A549 (cell line): Measurements from ENCODE around the gene DHX36. TPM values are rescaled to one million over a fixed set of nuclear protein-coding genes. Genes with fewer than 3 reads are reported as not detected.
A peak's percentile ranks its signal among the peaks of the same experiment; 100 is the strongest.

ENCODE experiments used
- ATAC-seq, 2 experiments: fragments of 200-7000 bp in 1 of 2; fragments of >200 bp in 1 of 2; cut with Nextera tagmentation in 1 of 2; cut with Tn5 transposase in 1 of 2; 3 replicates each; pipeline versions ENCODE4 v1.8.0 to v1.9.1; 2018 to 2020; ENCODE audit warnings: mild to moderate bottlenecking in 1 of 2, moderate library complexity in 1 of 2
- CTCF ChIA-PET: fragments of 300-600 bp; sonication (Branson Sonifier 250); formaldehyde crosslinking; extraction: SDS; loops from one replicate; lab custom pipeline; 2021; ENCODE audit warnings: antibody characterized with exemption, inconsistent platforms; lab: Yijun Ruan, JAX
- POLR2A ChIA-PET: fragments of 350-600 bp; formaldehyde crosslinking; extraction: SDS; loops from one replicate; lab custom pipeline; 2021; ENCODE audit warnings: antibody characterized with exemption, inconsistent platforms; lab: Yijun Ruan, JAX
- DNase-seq, 2 experiments: peaks; one replicate each; pipeline versions ENCODE4 v3.0.0 to v3.0.0-alpha.2; 2011 to 2016; ENCODE audit warnings: low read depth in 1 of 2, low spot score in 1 of 2
- FAIRE-seq: peaks from 2 replicates; lab custom pipeline; 2011; peaks lifted over from hg19 to GRCh38; lab: Jason Lieb, UNC
- H3K27ac ChIP-seq, 2 experiments: fragments of >200 bp; sonication (Bioruptor Twin); formaldehyde crosslinking; 3 replicates each; pipeline ENCODE4 v1.5.1; 2016 to 2017
- H3K4me1 ChIP-seq: fragments of >200 bp; sonication (Bioruptor Twin); formaldehyde crosslinking; 3 replicates; pipeline ENCODE4 v1.6.1; 2016
- H3K4me2 ChIP-seq: fragments of >200 bp; sonication (Bioruptor Twin); formaldehyde crosslinking; 3 replicates; pipeline ENCODE4 v1.6.1; 2016
- H3K4me3 ChIP-seq: fragments of >200 bp; sonication (Bioruptor Twin); formaldehyde crosslinking; 3 replicates; pipeline ENCODE4 v1.5.1; 2016
- H3K9me3 ChIP-seq: fragments of >200 bp; sonication (Bioruptor Twin); formaldehyde crosslinking; 3 replicates; pipeline ENCODE4 v1.6.1; 2016
- CBX2 ChIP-seq: fragments of 200-600 bp; sonication (generic); IDR thresholded peaks from 2 replicates; pipeline ENCODE4 v1.6.1; 2016; ENCODE audit warnings: low read depth, mild to moderate bottlenecking, borderline replicate concordance
- EHF ChIP-seq: fragments of 250-450 bp; sonication (Bioruptor Pico); IDR thresholded peaks from 2 replicates; pipeline ENCODE4 v1.5.0; 2020; ENCODE audit warnings: mild to moderate bottlenecking
- EHMT2 ChIP-seq: fragments of 200-600 bp; sonication (generic); IDR thresholded peaks from 2 replicates; pipeline ENCODE4 v1.6.1; 2016; ENCODE audit warnings: antibody characterized with exemption, low read depth, mild to moderate bottlenecking, moderate library complexity
- EP300 ChIP-seq, 2 experiments: fragments of >200 bp; sonication (Bioruptor Twin); formaldehyde crosslinking; IDR thresholded peaks; 2 replicates in 1 of 2; 3 replicates in 1 of 2; pipeline ENCODE4 v1.6.1; 2016 to 2017
- ESRRA ChIP-seq: fragments of 150-350 bp; IDR thresholded peaks from 2 replicates; pipeline ENCODE4 v1.6.1; 2014; ENCODE audit warnings: mild to moderate bottlenecking, low read length, borderline replicate concordance
- FOXS1 ChIP-seq: fragments of 250-450 bp; sonication (Bioruptor Pico); IDR thresholded peaks from 2 replicates; pipeline ENCODE4 v1.5.0; 2020; ENCODE audit warnings: mild to moderate bottlenecking, moderate library complexity
- HOXA7 ChIP-seq: fragments of 250-450 bp; sonication (Bioruptor Pico); IDR thresholded peaks from 2 replicates; pipeline ENCODE4 v1.5.0; 2020; ENCODE audit warnings: mild to moderate bottlenecking, moderate library complexity
- MAFK ChIP-seq: fragments of 450-650 bp; IDR thresholded peaks from 2 replicates; pipeline ENCODE4 v1.6.1; 2014; ENCODE audit not compliant: partially characterized antibody
- MAZ ChIP-seq: fragments of 150-350 bp; IDR thresholded peaks from 2 replicates; pipeline ENCODE4 v1.6.1; 2014; ENCODE audit warnings: antibody characterized with exemption, low read depth, low read length, borderline replicate concordance
- NPAS2 ChIP-seq: fragments of 250-450 bp; sonication (Bioruptor Pico); IDR thresholded peaks from 2 replicates; pipeline ENCODE4 v1.8.0; 2022; ENCODE audit warnings: mild to moderate bottlenecking, moderate library complexity, borderline replicate concordance
- NR3C1 ChIP-seq: fragments of >200 bp; sonication (Bioruptor Twin); formaldehyde crosslinking; IDR thresholded peaks from 3 replicates; pipeline ENCODE4 v1.6.1; 2017
- POLR2A ChIP-seq: IDR thresholded peaks from 2 replicates; pipeline ENCODE4 v1.6.1; 2012; ENCODE audit warnings: mild to moderate bottlenecking, low read length
- POLR2AphosphoS2 ChIP-seq: conservative IDR thresholded peaks from 2 replicates; pipeline ENCODE4 v1.6.1; 2012; ENCODE audit warnings: low read length, improper control_type of control experiment, inconsistent platforms
- RARB ChIP-seq: fragments of 250-450 bp; sonication (Bioruptor Pico); IDR thresholded peaks from 2 replicates; pipeline ENCODE4 v1.8.0; 2021; ENCODE audit warnings: mild to moderate bottlenecking, moderate library complexity
- RFX5 ChIP-seq: fragments of 450-650 bp; IDR thresholded peaks from 2 replicates; pipeline ENCODE4 v1.7.1; 2014; ENCODE audit warnings: antibody characterized with exemption, mild to moderate bottlenecking, moderate library complexity
- RNF2 ChIP-seq: fragments of 200-600 bp; sonication (generic); IDR thresholded peaks from 2 replicates; pipeline ENCODE4 v1.6.1; 2016; ENCODE audit warnings: low read depth, mild to moderate bottlenecking, antibody characterized with exemption, moderate library complexity, borderline replicate concordance
- SMC3 ChIP-seq: fragments of >200 bp; sonication (Bioruptor Twin); formaldehyde crosslinking; IDR thresholded peaks from 3 replicates; pipeline ENCODE4 v1.6.1; 2018; ENCODE audit warnings: inconsistent platforms
- ZC3H11A ChIP-seq: fragments of 450-650 bp; IDR thresholded peaks from 2 replicates; pipeline ENCODE4 v1.6.1; 2014; ENCODE audit warnings: antibody characterized with exemption, mild to moderate bottlenecking
- ZFP36 ChIP-seq: fragments of 450-650 bp; IDR thresholded peaks from 2 replicates; pipeline ENCODE4 v1.6.1; 2014; ENCODE audit warnings: borderline replicate concordance; ENCODE audit not compliant: partially characterized antibody
- ZSCAN20 ChIP-seq: fragments of 250-450 bp; sonication (Bioruptor Pico); IDR thresholded peaks from 2 replicates; pipeline ENCODE4 v1.8.0; 2022; ENCODE audit warnings: mild to moderate bottlenecking, moderate library complexity
- WGBS: methylation state at CpG from one replicate; pipeline ENCODE4 v1.1.6; 2017; ENCODE audit errors: missing lambda C conversion rate; 5-methylcytosine and 5-hydroxymethylcytosine counted together
- polyA plus RNA-seq, 4 experiments: library from polyadenylated mRNA; depleted of rRNA in 3 of 4; stranded (reverse); fragments of >200 nt; fragmentation: RNase III in 1 of 4; extraction: RNeasy Plus Mini Kit Qiagen cat#74134 plus additional on column Dnase treatment in 1 of 4; gene quantifications; 2 replicates in 3 of 4; 3 replicates in 1 of 4; pipeline ENCODE4 v1.2.3, GENCODE V29; 2011 to 2017
- TF ChIP-seq, protein P1 (sequence below): fragments of 150-350 bp; IDR thresholded peaks from 2 replicates; pipeline ENCODE4 v1.6.1; 2014; ENCODE audit warnings: low read depth, mild to moderate bottlenecking, low read length
- TF ChIP-seq, protein P2 (sequence below): fragments of 250-450 bp; sonication (Bioruptor Pico); IDR thresholded peaks from 2 replicates; pipeline ENCODE4 v1.5.0; 2021; ENCODE audit warnings: mild to moderate bottlenecking, moderate library complexity, borderline replicate concordance
- TF ChIP-seq, protein P3 (sequence below): fragments of >200 bp; sonication (Bioruptor Twin); formaldehyde crosslinking; IDR thresholded peaks from 3 replicates; pipeline ENCODE4 v1.6.1; 2016
- TF ChIP-seq, protein P4 (sequence below): IDR thresholded peaks from 2 replicates; pipeline ENCODE4 v1.6.1; 2012
- TF ChIP-seq, protein P5 (sequence below): fragments of >200 bp; sonication (Bioruptor Twin); formaldehyde crosslinking; IDR thresholded peaks from 2 replicates; pipeline ENCODE4 v1.6.1; 2016

DHX36 gene
- polyA plus RNA-seq, 2 of the 4 experiments (the other 2 are of a cell fraction): 59.4 to 90.1 TPM

DNA sequence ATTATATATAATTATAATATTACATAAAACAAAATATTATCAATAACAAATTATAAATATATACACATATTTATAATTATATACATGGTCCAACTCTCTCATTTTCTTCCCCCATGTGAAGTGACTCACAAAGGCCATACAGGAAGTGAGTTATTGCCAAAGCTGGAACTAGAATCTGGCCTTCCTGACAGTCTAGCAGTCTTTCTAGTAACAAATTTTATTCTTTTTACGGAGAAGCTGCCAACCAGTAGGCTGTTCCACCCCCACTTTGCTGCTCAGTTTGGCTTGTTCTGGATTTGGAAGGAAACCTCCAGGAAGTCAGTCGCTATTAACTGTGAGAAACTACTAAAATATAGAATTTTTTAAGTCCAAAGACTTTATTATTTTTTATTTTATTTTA lies 79.6 kb downstream of the DHX36 start:
- ATAC-seq: no peak
- H3K4me1 ChIP-seq: peaks cover 19% of the 10 kb centered on the region
- H3K27ac ChIP-seq: no peak overlapping the region
- POLR2A ChIA-PET: no interaction called here
- H3K9me3 ChIP-seq: no peaks in the 10 kb centered on the region
- WGBS: 94% methylated on average over 2 of the region's 2 CpGs
- TF ChIP-seq NR3C1 (no peak), NPAS2 (CRISPR knock-in tag) (no peak), ZFP36 (no peak), POLR2A (no peak), RNF2 (no peak), ZSCAN20 (CRISPR knock-in tag) (no peak), EHF (CRISPR knock-in tag) (no peak), CBX2 (no peak), MAFK (no peak)
- TF ChIP-seq, protein P1, sequence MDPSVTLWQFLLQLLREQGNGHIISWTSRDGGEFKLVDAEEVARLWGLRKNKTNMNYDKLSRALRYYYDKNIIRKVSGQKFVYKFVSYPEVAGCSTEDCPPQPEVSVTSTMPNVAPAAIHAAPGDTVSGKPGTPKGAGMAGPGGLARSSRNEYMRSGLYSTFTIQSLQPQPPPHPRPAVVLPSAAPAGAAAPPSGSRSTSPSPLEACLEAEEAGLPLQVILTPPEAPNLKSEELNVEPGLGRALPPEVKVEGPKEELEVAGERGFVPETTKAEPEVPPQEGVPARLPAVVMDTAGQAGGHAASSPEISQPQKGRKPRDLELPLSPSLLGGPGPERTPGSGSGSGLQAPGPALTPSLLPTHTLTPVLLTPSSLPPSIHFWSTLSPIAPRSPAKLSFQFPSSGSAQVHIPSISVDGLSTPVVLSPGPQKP: no peak
- TF ChIP-seq, protein P2, sequence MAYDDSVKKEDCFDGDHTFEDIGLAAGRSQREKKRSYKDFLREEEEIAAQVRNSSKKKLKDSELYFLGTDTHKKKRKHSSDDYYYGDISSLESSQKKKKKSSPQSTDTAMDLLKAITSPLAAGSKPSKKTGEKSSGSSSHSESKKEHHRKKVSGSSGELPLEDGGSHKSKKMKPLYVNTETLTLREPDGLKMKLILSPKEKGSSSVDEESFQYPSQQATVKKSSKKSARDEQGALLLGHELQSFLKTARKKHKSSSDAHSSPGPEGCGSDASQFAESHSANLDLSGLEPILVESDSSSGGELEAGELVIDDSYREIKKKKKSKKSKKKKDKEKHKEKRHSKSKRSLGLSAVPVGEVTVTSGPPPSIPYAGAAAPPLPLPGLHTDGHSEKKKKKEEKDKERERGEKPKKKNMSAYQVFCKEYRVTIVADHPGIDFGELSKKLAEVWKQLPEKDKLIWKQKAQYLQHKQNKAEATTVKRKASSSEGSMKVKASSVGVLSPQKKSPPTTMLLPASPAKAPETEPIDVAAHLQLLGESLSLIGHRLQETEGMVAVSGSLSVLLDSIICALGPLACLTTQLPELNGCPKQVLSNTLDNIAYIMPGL (CRISPR knock-in tag): no peak
- TF ChIP-seq, protein P3, sequence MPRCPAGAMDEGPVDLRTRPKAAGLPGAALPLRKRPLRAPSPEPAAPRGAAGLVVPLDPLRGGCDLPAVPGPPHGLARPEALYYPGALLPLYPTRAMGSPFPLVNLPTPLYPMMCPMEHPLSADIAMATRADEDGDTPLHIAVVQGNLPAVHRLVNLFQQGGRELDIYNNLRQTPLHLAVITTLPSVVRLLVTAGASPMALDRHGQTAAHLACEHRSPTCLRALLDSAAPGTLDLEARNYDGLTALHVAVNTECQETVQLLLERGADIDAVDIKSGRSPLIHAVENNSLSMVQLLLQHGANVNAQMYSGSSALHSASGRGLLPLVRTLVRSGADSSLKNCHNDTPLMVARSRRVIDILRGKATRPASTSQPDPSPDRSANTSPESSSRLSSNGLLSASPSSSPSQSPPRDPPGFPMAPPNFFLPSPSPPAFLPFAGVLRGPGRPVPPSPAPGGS: no peak
- TF ChIP-seq, protein P4, sequence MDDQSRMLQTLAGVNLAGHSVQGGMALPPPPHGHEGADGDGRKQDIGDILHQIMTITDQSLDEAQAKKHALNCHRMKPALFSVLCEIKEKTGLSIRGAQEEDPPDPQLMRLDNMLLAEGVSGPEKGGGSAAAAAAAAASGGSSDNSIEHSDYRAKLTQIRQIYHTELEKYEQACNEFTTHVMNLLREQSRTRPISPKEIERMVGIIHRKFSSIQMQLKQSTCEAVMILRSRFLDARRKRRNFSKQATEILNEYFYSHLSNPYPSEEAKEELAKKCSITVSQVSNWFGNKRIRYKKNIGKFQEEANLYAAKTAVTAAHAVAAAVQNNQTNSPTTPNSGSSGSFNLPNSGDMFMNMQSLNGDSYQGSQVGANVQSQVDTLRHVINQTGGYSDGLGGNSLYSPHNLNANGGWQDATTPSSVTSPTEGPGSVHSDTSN: no peak
- TF ChIP-seq, all 56 proteins: peak for 0
- Histone ChIP-seq H3K4me2 (no peak overlapping the region), H3K4me3 (no peak overlapping the region)
- FAIRE-seq (no peak), DNase-seq (no peak)
- CTCF ChIA-PET: interaction anchor here (1.4 to 1.9 kb wide), 2 partner anchors 8 to 10 kb away, joined by 4 to 5 read pairs; no protein-coding TSS in a partner anchor

DNA sequence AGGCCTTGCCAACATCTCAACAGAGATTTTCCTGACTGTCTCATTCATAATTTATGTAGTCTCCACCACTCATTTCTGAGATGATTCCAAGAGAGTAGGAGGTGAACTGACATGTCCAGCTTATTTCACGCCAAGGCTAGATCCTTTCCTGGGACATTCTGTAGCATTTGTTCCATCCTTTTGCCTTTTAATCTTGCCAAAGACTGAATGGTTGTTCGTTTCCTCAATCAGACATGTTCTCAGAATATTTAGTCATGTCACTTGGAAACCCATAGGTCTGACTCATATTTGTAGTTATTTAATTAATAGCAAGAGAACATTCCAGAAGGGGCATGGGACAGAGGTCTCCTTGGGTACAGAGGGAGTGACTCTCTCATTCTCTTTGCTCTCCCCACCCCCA lies 80.9 kb downstream of the DHX36 start:
- WGBS: 92% methylated on average over 2 of the region's 2 CpGs
- TF ChIP-seq HOXA7 (CRISPR knock-in tag) (no peak), POLR2A (no peak), ZC3H11A (no peak), ESRRA (no peak), SMC3 (no peak), FOXS1 (CRISPR knock-in tag) (no peak), MAFK (no peak), RNF2 (no peak), EHMT2 (no peak), POLR2AphosphoS2 (no peak), MAZ (no peak), RFX5 (no peak), EP300 (IDR thresholded peaks at IDR 0.05) (no peak), RARB (CRISPR knock-in tag) (no peak)
- TF ChIP-seq, protein P5, sequence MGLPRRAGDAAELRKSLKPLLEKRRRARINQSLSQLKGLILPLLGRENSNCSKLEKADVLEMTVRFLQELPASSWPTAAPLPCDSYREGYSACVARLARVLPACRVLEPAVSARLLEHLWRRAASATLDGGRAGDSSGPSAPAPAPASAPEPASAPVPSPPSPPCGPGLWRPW: no peak
- peak overlapping the region; percentile 13; the same call in 1 of the 3 replicates for H3K4me2 ChIP-seq
- FAIRE-seq: no peak
- peaks cover 19% of the 10 kb centered on the region for H3K4me1 ChIP-seq
- no peak overlapping the region; a peak in 1 of 6 replicates for H3K27ac ChIP-seq
- peak in 1 of 2 experiments; percentile 4 for DNase-seq
- H3K9me3 ChIP-seq: no peaks in the 10 kb centered on the region
- ChIA-PET POLR2A (no interaction called here), CTCF (interaction anchor here (1.4 kb wide), 1 partner anchor 9 kb away, joined by 5 read pairs; no protein-coding TSS in a partner anchor)
- ATAC-seq: peak in 1 of 2 experiments; percentile 29; a peak in 1 of 6 replicates
- H3K4me3 ChIP-seq: no peak overlapping the region
